Upper lobe of left lung (tissue), 6 donors: Measurements from ENCODE around the gene IFT74. TPM values are rescaled to one million over a fixed set of nuclear protein-coding genes. Genes with fewer than 3 reads are reported as not detected.
A peak's percentile ranks its signal among the peaks of the same experiment; 100 is the strongest.

Source experiments
- ATAC-seq, 2 donors: fragments of 200-7000 bp; cut with Tn5 transposase; one replicate each; pipeline ENCODE4 v1.9.1; 2022; ENCODE audit warnings: mild to moderate bottlenecking in 2 of 2, moderate library complexity in 2 of 2; ENCODE audit not compliant: low FRiP score in 2 of 2
- DNase-seq, 2 donors: peaks; one replicate each; pipeline ENCODE4 v3.0.0-alpha.2; 2019 to 2020
- H3K27ac ChIP-seq, 4 donors: fragments of 200-600 bp; sonication (generic); one replicate each; pipeline ENCODE4 v1.5.1; 2016 to 2019
- H3K27me3 ChIP-seq, 4 donors: fragments of 200-600 bp; sonication (generic); one replicate each; pipeline ENCODE4 v1.5.1; 2017 to 2019
- H3K36me3 ChIP-seq, 4 donors: fragments of 200-600 bp; sonication (generic); one replicate each; pipeline ENCODE4 v1.5.1; 2016 to 2019
- H3K4me1 ChIP-seq, 4 donors: fragments of 200-600 bp; sonication (generic); one replicate each; pipeline ENCODE4 v1.5.1; 2018 to 2019
- H3K4me3 ChIP-seq, 4 donors: fragments of 200-600 bp; sonication (generic); one replicate each; pipeline ENCODE4 v1.5.1; 2017 to 2019; ENCODE audit warnings: mild to moderate bottlenecking in 2 of 4, moderate library complexity in 1 of 4
- H3K9me3 ChIP-seq, 4 donors: fragments of 200-600 bp; sonication (generic); one replicate each; pipeline ENCODE4 v1.5.1; 2018 to 2019
- CTCF ChIP-seq, 6 experiments: fragments of 450-650 bp in 4 of 6; fragments of 200-600 bp in 2 of 6; sonication (generic) in 2 of 6; IDR thresholded peaks; one replicate each; pipeline ENCODE4 v1.5.1; 2016 to 2019; ENCODE audit warnings: antibody characterized with exemption in 6 of 6
- EP300 ChIP-seq, 4 donors: sonication (generic); formaldehyde crosslinking; IDR thresholded peaks; one replicate each; pipeline ENCODE4 v1.5.1; 2017; ENCODE audit warnings: antibody characterized with exemption in 4 of 4, control low read depth in 2 of 4
- POLR2A ChIP-seq, 4 donors: fragments of 450-650 bp; IDR thresholded peaks; one replicate each; pipeline ENCODE4 v1.5.1; 2016 to 2017; ENCODE audit warnings: antibody characterized with exemption in 4 of 4, mild to moderate bottlenecking in 2 of 4
- POLR2AphosphoS5 ChIP-seq, 2 donors: sonication (generic); formaldehyde crosslinking; IDR thresholded peaks; one replicate each; pipeline ENCODE4 v1.5.1; 2017; ENCODE audit warnings: antibody characterized with exemption in 2 of 2
- WGBS, 2 donors: methylation state at CpG; one replicate each; pipeline ENCODE4 v1.1.5; 2017 to 2018; 5-methylcytosine and 5-hydroxymethylcytosine counted together
- total RNA-seq, 6 donors: library from RNA; depleted of rRNA in 4 of 6; stranded (reverse); fragments of >200 nt in 4 of 6; gene quantifications; one replicate each; pipeline versions ENCODE4 v1.1.0 to v1.2.1, GENCODE V29; 2016 to 2021
- donor health status: DM: no; HTN: no; CAD: no; lungs with moderate emphysema.
- donor health status: DM: no; HTN: yes; CAD: no; lungs with severe emphysema.

IFT74 gene
- 10 to 100 TPM in 4 of 6 donors, 1 to 10 TPM in 2; 7.3 to 33.5 (median 10.8) TPM for total RNA-seq

- Histone ChIP-seq H3K27ac (peak within 1 kb of the TSS; percentile 79 to 88 (median 84)), H3K36me3 (no peaks in the 10 kb centered on the region), H3K9me3 (no peaks in the 10 kb centered on the region), H3K4me3 (peak within 1 kb of the TSS; percentile 48 to 62 (median 52)), H3K27me3 (no peaks in the 10 kb centered on the region), H3K4me1 (peaks cover 0 to 13% (median 9%) of the 10 kb centered on the region in 4 donors)
- TF ChIP-seq CTCF (IDR thresholded peaks at IDR 0.05) (no peak), POLR2AphosphoS5 (IDR thresholded peaks at IDR 0.05) (peak; percentile 19 to 66), POLR2A (IDR thresholded peaks at IDR 0.05) (peak in 3 of 4 donors; percentile 64 to 81 (median 71)), EP300 (IDR thresholded peaks at IDR 0.05) (peak in 1 of 4 donors; percentile 22)
- ATAC-seq (peak; percentile 99 to 100), DNase-seq (peak; percentile 99)
- 1 to 2% methylated on average over 28 to 53 of the region's 53 CpGs for WGBS, 2 donors
Observed at GRCh38 chr9:26955921-26956859, at the start of gene IFT74. IFT74 (plus strand) TSS chr9:26956412; CDS start chr9:26961968, 5,556 bp downstream.

GRCh38 chr9:26913138-26913668, 43.0 kb upstream of the IFT74 start:
- no peaks in the 10 kb centered on the region for H3K27me3 ChIP-seq
- no peak for TF ChIP-seq CTCF (IDR thresholded peaks at IDR 0.05)
- no peak for TF ChIP-seq POLR2A (IDR thresholded peaks at IDR 0.05)
- TF ChIP-seq POLR2AphosphoS5 (IDR thresholded peaks at IDR 0.05): no peak
- TF ChIP-seq EP300 (IDR thresholded peaks at IDR 0.05): no peak
- 97 to 98% methylated on average over 2 of the region's 2 CpGs for WGBS, 2 donors

GRCh38 chr9:26919698-26920097, 36.5 kb upstream of the IFT74 start:
- Histone ChIP-seq H3K9me3 (no peaks in the 10 kb centered on the region), H3K27me3 (no peaks in the 10 kb centered on the region), H3K27ac (no peak overlapping the region), H3K4me1 (no peaks in the 10 kb centered on the region), H3K36me3 (peaks cover 6 to 100% (median 61%) of the 10 kb centered on the region in 4 donors), H3K4me3 (no peak overlapping the region)
- TF ChIP-seq CTCF (IDR thresholded peaks at IDR 0.05) (no peak), EP300 (IDR thresholded peaks at IDR 0.05) (no peak), POLR2A (IDR thresholded peaks at IDR 0.05) (no peak), POLR2AphosphoS5 (IDR thresholded peaks at IDR 0.05) (no peak)
- ATAC-seq (no peak), DNase-seq (no peak)
- WGBS, 2 donors: 72 to 85% methylated on average over 1 of the region's 1 CpG

More at GRCh38 chr9:26913138-26913668, 43.0 kb upstream of the IFT74 start:
- Histone ChIP-seq H3K36me3 (peaks cover 0 to 86% (median 25%) of the 10 kb centered on the region in 4 donors), H3K27ac (no peak overlapping the region), H3K4me3 (no peak overlapping the region), H3K9me3 (no peaks in the 10 kb centered on the region), H3K4me1 (no peaks in the 10 kb centered on the region)
- no peak for ATAC-seq
- no peak for DNase-seq

GRCh38 chr9:26925609-26926008, 30.6 kb upstream of the IFT74 start:
- Histone ChIP-seq H3K9me3 (no peaks in the 10 kb centered on the region), H3K27ac (no peak overlapping the region), H3K4me3 (no peak overlapping the region), H3K27me3 (no peaks in the 10 kb centered on the region), H3K36me3 (peaks cover 19 to 82% (median 48%) of the 10 kb centered on the region in 4 donors), H3K4me1 (no peaks in the 10 kb centered on the region)
- no peak for TF ChIP-seq CTCF (IDR thresholded peaks at IDR 0.05)
- 83 to 86% methylated on average over 4 of the region's 4 CpGs for WGBS, 2 donors
- ATAC-seq (no peak), DNase-seq (no peak)
